ENCODE data around the gene PEDS1. TPM values are rescaled to one million over a fixed set of nuclear protein-coding genes. Genes with fewer than 3 reads are reported as not detected.
"Not testable (repeated sequence)": the region's sequence is repeated elsewhere in the genome, so short reads cannot be mapped to it uniquely, and the experiment has no call there.

Gene PEDS1
- total RNA-seq, 1 donor from 2014 or later, result 121 TPM

GRCh38 chr20:50163570-50164317, 10.2 kb upstream of the PEDS1 start:
- DNase-seq (ENCODE audit: extremely low read depth, low read depth, low spot score), result no peak

DNA sequence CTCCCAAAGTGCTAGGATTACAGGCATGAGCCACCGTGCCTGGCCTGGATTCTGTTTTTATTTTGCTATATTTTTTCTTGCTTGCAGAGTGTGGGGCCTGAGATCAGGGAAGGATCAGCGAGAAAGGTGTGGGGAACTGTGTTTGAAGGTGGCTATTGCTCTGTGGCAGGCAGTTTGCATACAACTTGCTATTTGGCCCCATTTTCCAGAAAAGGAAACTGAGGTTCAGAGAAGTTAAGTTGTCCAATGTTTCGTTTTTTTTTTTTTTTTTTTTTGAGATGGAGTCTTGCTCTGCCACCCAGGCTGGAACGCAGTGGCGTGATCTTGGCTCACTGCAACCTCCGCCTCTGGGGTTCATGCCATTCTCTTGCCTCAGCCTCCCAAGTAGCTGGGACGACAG, 8.0 kb upstream of the PEDS1 start:
- not testable (repeated sequence) for DNase-seq (ENCODE audit: extremely low read depth, low read depth, low spot score)

DNA sequence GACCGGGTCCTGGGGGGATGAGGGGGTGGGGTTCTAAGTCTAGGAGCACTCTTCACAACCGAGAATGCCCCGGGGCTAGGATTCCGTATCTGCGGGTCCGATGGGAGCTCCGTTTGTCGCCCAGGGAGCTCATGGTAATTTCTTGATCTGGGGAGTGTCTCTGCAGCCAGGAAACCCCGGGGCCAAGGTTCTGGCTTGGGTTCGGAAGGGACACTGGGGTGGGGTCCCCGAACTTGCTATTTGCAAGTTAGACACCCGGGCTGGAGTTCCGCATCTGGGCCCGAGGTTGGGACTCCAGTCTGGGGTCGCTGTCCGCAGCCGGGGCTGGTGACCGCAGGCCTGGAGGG, 397 bp downstream of the PEDS1 start:
- no peak for DNase-seq (ENCODE audit: extremely low read depth, low read depth, low spot score)

GRCh38 chr20:50152394-50153152, 950 bp downstream of the PEDS1 start:
- no peak for DNase-seq (ENCODE audit: extremely low read depth, low read depth, low spot score)

GRCh38 chr20:50151034-50151743, 2.3 kb downstream of the PEDS1 start:
- no peak for DNase-seq (ENCODE audit: extremely low read depth, low read depth, low spot score)

GRCh38 chr20:50149481-50150254, 3.9 kb downstream of the PEDS1 start:
- DNase-seq (ENCODE audit: extremely low read depth, low read depth, low spot score), result no peak

DNA sequence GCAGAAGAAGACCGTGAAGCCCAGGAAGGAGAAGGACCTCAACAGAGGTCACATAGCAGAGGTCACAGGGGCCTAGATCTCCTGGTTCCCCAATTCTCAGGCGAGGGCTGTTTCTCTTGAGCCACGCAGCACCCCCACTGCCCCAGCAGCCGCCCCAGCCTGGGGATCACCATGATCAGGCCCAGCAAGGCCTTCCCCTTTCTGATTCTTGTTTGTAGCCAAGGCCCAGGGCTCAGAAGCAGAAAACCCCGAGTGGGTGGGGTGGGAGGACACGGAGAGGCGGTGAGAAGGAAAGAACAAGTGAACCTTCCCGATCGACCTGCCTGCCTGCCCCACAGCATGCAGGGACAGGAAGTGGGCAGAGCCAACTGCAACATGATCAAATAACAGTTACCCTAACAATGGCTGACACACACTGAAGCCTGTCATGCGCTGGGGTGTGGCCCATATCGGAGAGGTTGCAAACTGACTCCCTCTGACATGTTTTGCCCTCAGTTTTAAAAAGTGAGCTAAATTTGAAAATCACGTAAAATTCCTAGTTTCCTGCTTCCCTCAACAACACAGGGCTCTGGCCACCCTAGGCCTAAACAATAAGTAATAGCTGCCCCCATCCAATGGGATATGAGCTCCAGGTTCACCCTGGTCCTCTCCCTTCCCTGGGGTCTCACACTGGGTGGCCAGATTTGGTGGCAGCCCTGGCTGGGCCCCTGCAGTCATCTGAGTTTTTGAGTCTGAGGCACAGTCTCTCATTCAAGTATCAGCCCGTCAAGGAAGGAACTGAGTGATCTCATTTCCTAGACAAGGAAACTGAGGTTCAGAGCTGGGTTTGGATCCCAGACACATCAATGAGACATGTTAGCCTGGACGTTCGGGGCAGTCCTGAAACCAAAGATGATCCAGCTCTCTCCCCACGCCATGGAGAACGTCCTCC, 6.5 kb downstream of the PEDS1 start:
- no peak for DNase-seq (ENCODE audit: extremely low read depth, low read depth, low spot score)

- DNase-seq (ENCODE audit: extremely low read depth, low read depth, low spot score), result no peak
Observed at GRCh38 chr20:50146214-50146613, 7.3 kb downstream of the PEDS1 start.

GRCh38 chr20:50145566-50145965, 8.0 kb downstream of the PEDS1 start:
- DNase-seq (ENCODE audit: extremely low read depth, low read depth, low spot score), result no peak

DNA sequence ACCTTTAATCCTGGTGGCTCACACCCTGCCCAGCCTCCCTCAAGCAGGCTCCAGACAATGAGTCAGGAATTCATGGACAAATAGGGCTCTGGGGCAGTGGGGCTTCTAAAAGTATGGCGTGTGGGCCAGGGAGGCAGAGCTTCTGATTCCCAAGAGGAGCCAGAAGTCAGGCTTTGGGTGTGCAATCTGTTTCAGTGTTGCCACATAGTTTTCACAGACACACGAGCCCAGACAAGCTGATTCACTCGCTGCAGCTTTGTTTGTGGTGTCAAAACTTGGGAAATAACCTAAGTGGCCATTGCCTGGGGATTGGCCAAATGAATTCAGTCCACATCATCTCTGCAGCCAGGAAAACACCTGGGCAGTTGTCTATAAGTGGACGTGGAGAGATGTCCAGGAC, 9.2 kb downstream of the PEDS1 start:
- no peak for DNase-seq (ENCODE audit: extremely low read depth, low read depth, low spot score)

DNA sequence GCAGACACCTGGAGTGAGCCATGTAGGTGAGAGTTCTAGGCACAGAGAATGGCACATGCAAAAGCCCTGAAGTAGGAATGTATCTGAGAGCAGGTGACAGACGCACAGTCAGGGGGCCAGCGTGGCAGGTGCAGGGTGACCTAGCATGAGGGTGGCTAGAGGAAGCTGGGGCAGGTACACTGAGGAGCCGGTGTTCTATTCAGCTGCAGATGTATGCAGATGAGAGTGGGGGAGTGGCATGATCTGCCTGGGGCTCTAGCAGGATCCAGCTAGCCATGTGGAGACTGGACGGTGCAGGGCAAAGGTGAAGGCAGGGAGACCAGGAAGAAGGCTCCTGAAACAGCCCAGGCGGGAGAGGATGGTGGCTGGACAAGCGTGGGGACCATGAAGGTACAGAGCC, 10.7 kb downstream of the PEDS1 start:
- DNase-seq (ENCODE audit: extremely low read depth, low read depth, low spot score), result no peak

DNA sequence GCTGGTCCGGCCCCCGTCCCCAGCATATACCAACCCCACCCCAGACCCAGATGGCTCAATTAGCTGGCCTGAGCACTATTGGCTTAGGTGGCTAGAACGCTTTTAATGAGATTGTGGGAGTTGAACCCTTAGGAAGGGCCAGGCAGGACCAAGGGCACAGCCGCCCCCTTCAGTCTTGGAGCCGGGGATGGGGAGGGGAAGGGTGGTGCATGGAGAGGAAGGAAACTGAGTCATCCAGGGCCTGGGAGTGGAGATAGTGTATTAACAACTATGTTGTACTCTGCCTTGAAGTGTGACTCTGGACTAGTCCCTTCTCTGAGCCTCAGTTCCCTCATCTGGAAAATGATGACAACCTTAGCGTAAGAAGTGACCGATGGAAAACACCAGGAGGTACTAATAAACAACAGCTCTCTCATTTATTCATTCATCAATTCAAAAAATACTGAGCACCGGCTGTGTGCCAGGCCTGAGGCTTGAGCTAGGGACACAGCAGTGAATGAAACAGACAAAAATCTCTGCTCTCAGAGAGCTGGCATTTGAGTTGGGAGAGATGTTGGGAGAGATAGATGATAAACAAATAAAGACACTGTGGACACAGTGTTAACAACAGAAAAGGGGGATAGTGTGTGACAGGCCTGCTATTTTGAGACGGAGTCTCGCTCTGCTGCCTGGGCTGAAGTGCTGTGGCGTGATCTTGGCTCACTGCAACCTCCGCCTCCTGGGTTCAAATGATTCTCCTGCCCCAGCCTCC, 11.5 kb downstream of the PEDS1 start:
- DNase-seq (ENCODE audit: extremely low read depth, low read depth, low spot score), result no peak

DNA sequence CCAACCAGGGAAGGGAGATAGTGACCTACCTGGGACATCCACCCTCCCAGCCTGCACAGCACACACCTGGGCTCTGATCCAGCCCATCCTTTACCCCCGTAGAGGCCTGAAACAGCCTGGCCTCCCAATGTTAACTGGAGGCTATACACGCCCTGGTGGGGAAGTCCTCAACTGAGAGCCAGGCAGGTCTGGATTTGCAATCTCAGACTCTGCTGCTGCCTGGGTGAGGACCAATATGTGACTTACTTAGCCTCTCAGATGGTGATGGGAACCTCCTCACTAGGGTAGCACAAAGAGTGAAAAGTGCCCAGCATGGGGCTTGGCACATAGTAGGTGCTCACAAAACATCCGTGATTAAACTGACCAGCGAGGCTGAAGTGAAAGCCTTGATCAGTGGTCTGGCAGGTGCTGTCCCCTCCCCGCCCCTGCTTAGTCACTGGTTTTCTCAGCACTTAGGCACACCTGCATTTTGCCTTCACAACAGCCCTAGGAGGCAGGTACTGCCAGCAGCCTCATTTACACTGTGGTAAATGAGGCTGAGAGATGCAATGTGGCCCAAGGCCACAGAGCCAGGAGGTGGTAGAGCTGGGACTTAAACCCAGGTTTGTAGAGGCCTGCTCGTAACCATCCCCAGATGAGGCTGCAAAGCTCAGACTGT, 12.4 kb downstream of the PEDS1 start:
- DNase-seq (ENCODE audit: extremely low read depth, low read depth, low spot score), result no peak

DNA sequence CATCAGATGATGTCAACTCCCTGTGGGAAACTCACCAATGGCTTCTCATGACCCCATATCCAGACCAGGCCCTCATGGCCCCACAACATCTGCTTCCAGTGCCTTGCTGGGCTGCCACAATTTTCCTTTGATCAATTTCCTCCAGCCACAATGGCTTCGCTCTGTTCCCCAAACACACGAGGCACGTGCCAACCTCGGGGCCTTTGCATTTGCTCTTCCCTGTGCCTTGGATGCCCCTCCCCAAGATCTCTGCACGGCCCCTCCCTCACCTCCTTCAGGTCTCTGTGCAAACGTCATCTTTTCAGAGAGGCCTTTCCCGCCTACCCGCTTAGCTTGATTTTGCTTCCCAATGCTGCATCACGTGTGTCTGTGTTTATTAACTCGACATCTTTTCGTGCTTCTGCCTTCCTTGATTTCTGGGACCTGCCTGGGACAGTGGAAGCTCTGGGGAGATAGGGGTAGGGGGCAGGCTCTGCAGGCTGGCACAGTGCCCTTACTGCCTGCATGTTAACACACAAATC, 13.1 kb downstream of the PEDS1 start:
- DNase-seq (ENCODE audit: extremely low read depth, low read depth, low spot score), result no peak

DNA sequence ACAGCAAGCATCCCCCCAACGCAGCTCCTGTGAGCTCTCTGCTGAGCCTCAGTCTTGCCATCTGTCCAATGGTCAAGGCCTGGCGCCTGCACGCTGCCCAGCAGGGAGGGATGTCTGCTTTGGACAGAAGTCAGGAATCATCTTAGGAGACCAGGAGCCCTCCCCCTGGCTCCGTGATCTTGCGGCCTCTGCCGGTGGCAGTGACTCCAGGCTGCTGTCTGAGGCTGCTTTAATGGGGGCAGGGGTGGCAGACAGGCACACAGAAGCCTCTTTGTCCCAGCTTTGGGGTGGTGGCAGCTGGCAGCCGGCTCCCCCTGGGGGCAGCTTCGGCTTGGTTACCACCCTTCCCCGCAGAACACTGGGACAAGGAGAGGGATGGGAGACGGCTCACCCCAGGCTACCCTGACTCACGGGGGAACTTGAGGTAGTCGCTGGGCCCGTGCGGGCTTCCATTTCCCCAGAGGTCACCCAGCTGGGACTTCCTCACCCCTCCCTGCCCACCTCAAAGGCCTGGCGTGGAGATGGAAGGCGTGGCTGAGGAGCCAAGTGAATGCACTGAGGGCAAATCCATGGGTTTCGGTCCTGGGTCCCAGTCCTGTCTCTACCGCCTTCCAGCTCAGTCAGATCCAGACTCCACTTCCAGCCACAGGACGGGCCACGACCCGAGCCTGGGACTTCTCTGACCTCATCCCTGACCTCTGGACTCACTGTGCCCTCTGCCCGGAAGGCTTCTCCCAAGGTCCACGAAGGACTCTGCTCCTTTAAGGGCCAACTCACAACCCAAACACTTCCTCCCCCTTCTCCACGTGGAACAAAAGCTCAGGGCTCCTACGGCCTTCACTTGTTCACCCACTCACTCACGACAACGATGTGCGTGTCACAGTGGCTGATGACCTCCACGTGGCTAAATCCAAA, 14.8 kb downstream of the PEDS1 start:
- no peak for DNase-seq (ENCODE audit: extremely low read depth, low read depth, low spot score)

- no peak for DNase-seq (ENCODE audit: extremely low read depth, low read depth, low spot score)
Observed at GRCh38 chr20:50138120-50138478, 15.4 kb downstream of the PEDS1 start.

DNA sequence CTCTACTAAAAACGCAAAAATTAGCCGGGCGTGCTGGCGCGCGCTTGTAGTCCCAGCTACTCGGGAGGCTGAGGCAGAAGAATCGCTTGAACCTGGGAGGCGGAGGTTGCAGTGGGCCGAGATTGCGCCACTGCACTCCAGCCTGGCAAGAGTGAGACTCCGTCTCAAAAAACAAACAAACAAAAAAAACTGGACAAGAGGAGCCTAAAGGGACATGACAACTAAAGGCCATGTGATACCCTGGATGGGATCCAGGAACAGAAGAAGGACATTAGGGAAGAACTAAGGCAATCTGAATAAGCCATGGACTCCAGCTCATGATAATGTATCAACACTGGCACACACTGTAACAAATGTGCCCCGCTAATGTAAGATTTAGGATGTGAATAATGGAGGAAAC, 15.8 kb downstream of the PEDS1 start:
- DNase-seq (ENCODE audit: extremely low read depth, low read depth, low spot score), result not testable (repeated sequence)

All from glomerular endothelial cell (primary cell).